ENCODE results near the gene ITPR2.

DNA sequence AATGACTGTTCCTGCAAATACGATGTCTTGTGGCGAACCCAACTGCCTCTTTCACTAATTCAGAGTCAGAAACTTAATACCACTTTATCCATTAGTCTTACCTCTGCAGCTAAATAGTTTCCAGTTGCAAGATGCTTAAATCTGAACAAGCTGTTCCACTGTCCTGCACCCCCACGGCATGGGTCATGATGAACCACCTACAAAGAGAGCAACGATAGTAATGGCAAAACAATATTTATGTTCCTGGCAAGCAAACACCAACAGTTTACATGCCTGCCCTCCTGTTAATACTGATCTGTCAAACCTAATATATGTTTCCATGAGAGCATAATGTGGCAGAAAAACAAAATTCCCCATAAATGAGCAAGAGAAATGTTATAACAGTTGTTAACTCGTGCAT, 121.9 kb downstream of the ITPR2 start:
- no peak for TF ChIP-seq CTCF (conservative IDR thresholded peaks at IDR 0.05; ENCODE audit: low read depth, low read length)
- TF ChIP-seq EZH2 (IDR thresholded peaks at IDR 0.05; ENCODE audit: low read length, unreplicated experiment) = no peak
- no peak for TF ChIP-seq EZH2phosphoT487 (IDR thresholded peaks at IDR 0.05; ENCODE audit: borderline replicate concordance, low read length)

Measured in PC-3 (cell line).